ENCODE measurements around the gene MTX1. TPM values are rescaled to one million over a fixed set of nuclear protein-coding genes. Genes with fewer than 3 reads are reported as not detected.
"Not testable (repeated sequence)": the region's sequence is repeated elsewhere in the genome, so short reads cannot be mapped to it uniquely, and the experiment has no call there.

MTX1 gene
- total and polyA plus RNA-seq, 3 experiments from 2014 or later = 43.7 to 73.2 (median 67.6) TPM

DNA sequence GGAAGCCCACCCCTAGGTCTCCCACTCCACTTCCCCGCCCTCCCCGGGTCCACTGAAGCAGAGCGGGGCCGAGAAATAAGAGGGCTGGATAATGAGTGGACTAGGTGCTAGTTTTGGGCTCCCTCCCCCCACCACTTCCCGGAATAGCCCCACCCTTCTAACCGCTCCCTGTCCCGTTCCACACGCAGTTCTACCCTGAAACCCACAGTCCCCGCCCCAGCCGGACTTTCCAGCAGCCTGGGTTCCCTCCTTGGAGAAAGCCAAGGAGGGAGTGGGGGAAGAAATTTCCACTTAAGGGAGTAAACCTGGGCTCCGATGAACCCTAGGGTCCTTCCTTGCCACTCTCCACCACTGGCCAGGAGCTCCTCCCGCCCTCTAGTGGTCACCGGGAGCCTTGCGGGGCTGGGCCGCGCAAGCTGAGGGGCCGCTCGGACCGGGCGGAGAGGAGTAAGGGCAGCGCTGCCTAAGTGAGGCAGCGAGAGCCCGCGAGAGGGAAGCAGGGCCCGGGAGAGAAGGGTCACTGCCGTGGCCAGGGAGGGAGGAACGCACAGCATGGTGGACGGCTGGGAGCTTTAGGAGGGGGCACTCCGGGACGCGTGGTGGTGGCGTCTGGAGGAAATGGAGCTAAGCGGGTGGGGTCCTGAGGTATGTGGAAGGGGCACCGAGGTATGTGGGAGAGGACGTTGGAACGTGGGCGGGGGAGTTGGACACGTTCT, 15.1 kb upstream of the MTX1 start:
- DNase-seq = peak; percentile 55 to 78 (median 58)
- peak overlapping the region; percentile 89 for H3K27ac ChIP-seq (ENCODE audit: low read depth, low read length)
- H3K9me3 ChIP-seq (ENCODE audit: low read length) = no peaks in the 10 kb centered on the region
- peaks cover 25 to 39% (median 26%) of the 10 kb centered on the region in 3 donors for H3K4me1 Mint-ChIP-seq
- H3K27me3 ChIP-seq (ENCODE audit: insufficient read depth, low read length, poor library complexity, severe bottlenecking) = no peaks in the 10 kb centered on the region
- no peaks in the 10 kb centered on the region for H3K9me3 Mint-ChIP-seq
- peak overlapping the region; percentile 78 for H3K4me3 ChIP-seq (ENCODE audit: low read length)
- H3K36me3 Mint-ChIP-seq = peaks cover 0 to 3% (median 0%) of the 10 kb centered on the region in 3 donors
- H3K4me3 Mint-ChIP-seq = peak overlapping the region; percentile 83 to 95 (median 89)
- ChIA-PET CTCF (interaction anchor here (0.6 to 3.0 kb wide), 22 partner anchors 8 to 414 kb away, joined by 3 to 84 read pairs (median 5); partner anchors contain the start of genes ADAM15, KRTCAP2, MTX1 and SLC50A1), POLR2A (interaction anchor here (0.7 to 3.1 kb wide), 6 partner anchors 16 to 457 kb away, joined by 3 to 16 read pairs (median 6); partner anchors contain the start of gene KRTCAP2)
- H3K27ac Mint-ChIP-seq = peak overlapping the region; percentile 94 to 100 (median 98)
- H3K27me3 Mint-ChIP-seq = no peaks in the 10 kb centered on the region
- peaks cover 24% of the 10 kb centered on the region for H3K4me1 ChIP-seq (ENCODE audit: insufficient read depth, low read length)
- H3K36me3 ChIP-seq (ENCODE audit: insufficient read depth, low read length) = no peaks in the 10 kb centered on the region

DNA sequence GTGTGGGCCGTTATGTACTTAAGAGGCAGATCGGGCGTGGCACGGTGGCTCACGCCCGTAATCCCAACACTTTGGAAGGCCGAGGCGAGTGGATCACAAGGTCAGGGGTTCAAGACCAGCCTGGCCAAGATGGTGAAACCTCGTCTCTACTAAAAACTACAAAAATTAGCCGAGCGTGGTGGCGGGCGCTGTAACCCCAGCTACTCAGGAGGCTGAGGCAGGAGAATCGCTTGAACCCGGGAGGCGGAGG, 14.6 kb upstream of the MTX1 start:
- Mint-ChIP-seq H3K27ac (peak overlapping the region; percentile 94 to 100 (median 98)), H3K4me3 (peak overlapping the region; percentile 83 to 95 (median 89)), H3K4me1 (peaks cover 25 to 39% (median 26%) of the 10 kb centered on the region in 3 donors)
- H3K27me3 ChIP-seq (ENCODE audit: insufficient read depth, low read length, poor library complexity, severe bottlenecking); H3K27me3 Mint-ChIP-seq; H3K9me3 Mint-ChIP-seq; H3K36me3 ChIP-seq (ENCODE audit: insufficient read depth, low read length); DNase-seq; H3K9me3 ChIP-seq (ENCODE audit: low read length); H3K36me3 Mint-ChIP-seq: not testable (repeated sequence)
- ChIA-PET CTCF (interaction anchor here (0.6 to 3.0 kb wide), 22 partner anchors 8 to 414 kb away, joined by 3 to 84 read pairs (median 5); partner anchors contain the start of genes ADAM15, CLK2, KRTCAP2 and MTX1), POLR2A (interaction anchor here (0.7 to 3.1 kb wide), 9 partner anchors 15 to 457 kb away, joined by 3 to 16 read pairs (median 5); partner anchors contain the start of genes KRTCAP2 and MTX1)
- H3K4me3 ChIP-seq (ENCODE audit: low read length) = peak overlapping the region; percentile 78
- H3K27ac ChIP-seq (ENCODE audit: low read depth, low read length) = peak overlapping the region; percentile 89
- H3K4me1 ChIP-seq (ENCODE audit: insufficient read depth, low read length) = peaks cover 24% of the 10 kb centered on the region

DNA sequence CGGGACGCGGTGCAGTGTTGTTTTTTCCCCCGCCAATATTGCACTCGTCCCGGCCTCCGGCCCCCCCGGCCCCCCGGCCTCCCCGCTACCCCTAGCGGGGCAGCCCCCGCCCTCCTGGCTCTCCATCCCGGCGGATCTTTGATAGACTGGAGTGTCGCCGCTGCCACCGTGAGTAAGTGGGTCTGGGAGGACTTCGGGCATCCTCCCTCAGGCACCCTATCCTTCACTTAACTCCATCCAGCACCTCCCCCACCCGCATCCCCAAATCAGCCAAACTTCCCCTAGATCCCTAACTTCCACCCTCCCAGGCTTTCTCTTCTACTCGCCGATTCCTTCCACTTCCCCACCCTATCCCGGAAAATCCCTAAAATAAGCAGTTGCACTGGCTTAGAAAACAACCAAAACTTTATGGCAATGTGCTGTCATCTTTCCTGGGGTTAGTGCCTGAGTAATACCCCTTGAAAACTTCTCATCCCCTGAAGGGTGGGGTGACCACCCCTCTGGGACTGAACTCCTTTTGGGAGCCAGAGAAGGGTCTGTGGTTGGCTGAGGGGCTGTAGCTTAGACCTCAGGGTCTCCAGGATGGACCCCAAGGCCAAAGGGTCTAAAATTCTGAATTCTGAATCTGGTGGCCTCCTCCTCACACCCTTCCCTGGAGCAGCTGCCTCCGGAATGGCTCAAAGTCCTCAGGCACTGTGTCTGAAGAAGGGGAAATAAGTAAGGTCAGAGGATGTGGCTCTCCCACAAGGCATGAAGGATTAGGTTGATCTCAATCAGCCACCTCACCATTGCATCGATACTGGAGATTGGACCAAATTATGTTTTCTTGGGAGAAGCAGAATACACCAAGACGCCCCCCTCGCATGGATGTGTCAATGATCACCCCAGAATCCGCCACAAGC, 13.0 kb upstream of the MTX1 start:
- Histone ChIP-seq H3K9me3 (ENCODE audit: low read length) (no peaks in the 10 kb centered on the region), H3K27ac (ENCODE audit: low read depth, low read length) (peak overlapping the region; percentile 89), H3K4me3 (ENCODE audit: low read length) (no peak overlapping the region), H3K4me1 (ENCODE audit: insufficient read depth, low read length) (peaks cover 24% of the 10 kb centered on the region), H3K27me3 (ENCODE audit: insufficient read depth, low read length, poor library complexity, severe bottlenecking) (no peaks in the 10 kb centered on the region), H3K36me3 (ENCODE audit: insufficient read depth, low read length) (no peaks in the 10 kb centered on the region)
- DNase-seq = peak in 2 of 5 donors; percentile 14 to 38
- Mint-ChIP-seq H3K27me3 (no peaks in the 10 kb centered on the region), H3K9me3 (no peaks in the 10 kb centered on the region), H3K4me3 (peak overlapping the region; percentile 47 to 87 (median 62)), H3K4me1 (peaks cover 25 to 39% (median 26%) of the 10 kb centered on the region in 3 donors), H3K36me3 (peaks cover 0 to 3% (median 1%) of the 10 kb centered on the region in 3 donors), H3K27ac (peak overlapping the region; percentile 68 to 94 (median 90))
- ChIA-PET POLR2A (interaction anchor here (0.7 to 3.1 kb wide), 6 partner anchors 12 to 111 kb away, joined by 3 to 16 read pairs (median 6); partner anchors contain the start of genes CLK2 and MTX1), CTCF (interaction anchor here (0.7 to 3.0 kb wide), 10 partner anchors 11 to 77 kb away, joined by 3 to 84 read pairs (median 6); partner anchors contain the start of genes CLK2, KRTCAP2, MTX1 and THBS3)

DNA sequence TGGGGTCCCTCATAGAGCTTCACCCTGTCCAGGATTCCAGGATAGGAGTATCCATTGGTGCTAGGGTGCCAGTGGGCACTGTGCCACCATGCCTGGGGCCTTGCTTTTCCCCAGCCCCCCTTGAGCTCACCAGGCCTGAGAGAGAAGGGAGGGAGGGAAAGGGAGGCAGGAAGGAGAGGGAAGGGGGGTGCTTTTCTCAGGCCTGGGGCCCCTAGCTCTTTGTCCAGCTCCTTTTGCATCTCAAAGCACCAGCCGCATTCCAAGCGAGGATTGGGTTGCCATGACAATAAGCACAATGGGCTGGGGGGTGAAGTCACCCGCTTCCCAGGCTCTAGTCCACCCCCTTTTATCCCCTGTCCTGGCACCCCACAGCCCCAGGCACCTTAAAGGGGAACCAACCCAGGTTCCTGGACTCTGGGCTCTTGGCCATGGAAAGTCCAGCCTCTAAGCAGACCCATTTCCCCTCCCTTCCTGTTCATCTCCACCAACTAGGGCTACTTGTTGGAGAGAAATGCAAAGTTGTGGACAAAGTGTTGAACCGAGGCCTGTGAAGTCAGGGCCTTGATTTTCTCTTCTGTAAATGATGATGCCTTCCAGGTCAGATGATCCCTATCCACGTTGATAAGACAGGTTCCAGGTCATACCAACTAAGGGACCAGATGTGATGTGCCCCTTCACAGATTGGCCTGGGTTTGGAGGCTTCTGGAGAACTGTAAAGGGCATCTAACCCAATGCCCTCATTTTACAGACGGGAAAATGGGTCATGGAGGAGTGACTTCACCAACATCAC, 12.2 kb upstream of the MTX1 start:
- ChIA-PET POLR2A (interaction anchor here (2.0 kb wide), 1 partner anchor 11 kb away, joined by 9 read pairs; no protein-coding TSS in a partner anchor), CTCF (interaction anchor here (0.7 to 1.5 kb wide), 3 partner anchors 11 to 31 kb away, joined by 3 to 4 read pairs (median 3); partner anchors contain the start of gene THBS3)
- no peak overlapping the region for H3K4me3 ChIP-seq (ENCODE audit: low read length)
- no peaks in the 10 kb centered on the region for H3K9me3 ChIP-seq (ENCODE audit: low read length)
- peak overlapping the region; percentile 13 for H3K27ac ChIP-seq (ENCODE audit: low read depth, low read length)
- Mint-ChIP-seq H3K27ac (peak overlapping the region; percentile 76 to 94 (median 88)), H3K27me3 (no peaks in the 10 kb centered on the region), H3K9me3 (no peaks in the 10 kb centered on the region), H3K36me3 (peaks cover 0 to 3% (median 1%) of the 10 kb centered on the region in 3 donors), H3K4me3 (peak overlapping the region in 4 of 7 donors; percentile 23 to 78 (median 40)), H3K4me1 (peaks cover 25 to 39% (median 26%) of the 10 kb centered on the region in 3 donors)
- peaks cover 24% of the 10 kb centered on the region for H3K4me1 ChIP-seq (ENCODE audit: insufficient read depth, low read length)
- no peaks in the 10 kb centered on the region for H3K36me3 ChIP-seq (ENCODE audit: insufficient read depth, low read length)
- H3K27me3 ChIP-seq (ENCODE audit: insufficient read depth, low read length, poor library complexity, severe bottlenecking) = no peaks in the 10 kb centered on the region
- DNase-seq = peak in 1 of 5 donors; percentile 44

DNA sequence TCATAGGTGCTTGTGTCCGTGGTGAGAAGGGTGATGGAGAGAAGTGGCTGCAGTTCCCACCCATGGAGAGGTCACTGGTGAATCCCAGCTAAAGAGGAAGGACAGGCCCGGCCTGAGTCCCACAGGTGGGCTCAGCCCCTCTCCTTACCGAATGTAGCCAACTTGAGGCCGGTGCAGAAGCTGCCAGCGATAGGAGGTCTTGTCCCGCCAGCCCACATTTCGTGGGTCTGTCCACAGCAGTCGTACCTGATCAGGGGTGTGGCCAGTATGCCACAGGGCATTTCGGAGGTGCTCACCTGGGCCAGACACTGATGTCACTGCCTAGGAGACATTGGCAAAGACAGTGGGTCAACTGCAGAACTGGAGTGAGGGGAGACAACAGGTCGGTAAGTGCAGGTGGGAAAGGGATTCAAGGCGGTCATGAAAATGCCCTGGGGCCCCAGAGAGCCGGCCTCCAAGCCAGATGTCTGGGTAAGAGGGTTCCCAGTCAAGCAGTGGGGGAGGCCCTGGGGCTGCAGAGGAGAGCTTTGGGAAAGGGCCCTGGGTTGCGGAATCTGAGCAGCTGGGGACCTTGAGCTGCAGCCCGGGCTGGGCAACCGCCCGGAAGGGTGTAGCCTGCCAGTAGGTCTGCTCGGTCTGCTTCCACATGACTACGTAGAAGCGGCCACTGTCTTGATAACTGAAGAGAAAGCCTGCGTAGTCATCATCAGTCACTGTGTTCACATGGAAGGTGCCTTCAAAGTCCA, 11.4 kb upstream of the MTX1 start:
- H3K27ac Mint-ChIP-seq = peak overlapping the region in 6 of 8 donors; percentile 78 to 94 (median 86)
- H3K27me3 Mint-ChIP-seq = no peaks in the 10 kb centered on the region
- peaks cover 0 to 3% (median 1%) of the 10 kb centered on the region in 3 donors for H3K36me3 Mint-ChIP-seq
- peaks cover 23 to 36% (median 26%) of the 10 kb centered on the region in 3 donors for H3K4me1 Mint-ChIP-seq
- DNase-seq = peak in 1 of 5 donors; percentile 35
- no peaks in the 10 kb centered on the region for H3K9me3 ChIP-seq (ENCODE audit: low read length)
- POLR2A ChIA-PET = no interaction called here
- H3K4me3 ChIP-seq (ENCODE audit: low read length) = no peak overlapping the region
- no peaks in the 10 kb centered on the region for H3K9me3 Mint-ChIP-seq
- peaks cover 22% of the 10 kb centered on the region for H3K4me1 ChIP-seq (ENCODE audit: insufficient read depth, low read length)
- H3K4me3 Mint-ChIP-seq = peak overlapping the region in 3 of 7 donors; percentile 8 to 45 (median 29)
- CTCF ChIA-PET = interaction anchor here (1.3 to 1.5 kb wide), 2 partner anchors 11 to 30 kb away, joined by 3 to 5 read pairs; partner anchors contain the start of genes MTX1 and THBS3
- H3K36me3 ChIP-seq (ENCODE audit: insufficient read depth, low read length) = no peaks in the 10 kb centered on the region
- H3K27me3 ChIP-seq (ENCODE audit: insufficient read depth, low read length, poor library complexity, severe bottlenecking) = no peaks in the 10 kb centered on the region
- no peak overlapping the region for H3K27ac ChIP-seq (ENCODE audit: low read depth, low read length)

DNA sequence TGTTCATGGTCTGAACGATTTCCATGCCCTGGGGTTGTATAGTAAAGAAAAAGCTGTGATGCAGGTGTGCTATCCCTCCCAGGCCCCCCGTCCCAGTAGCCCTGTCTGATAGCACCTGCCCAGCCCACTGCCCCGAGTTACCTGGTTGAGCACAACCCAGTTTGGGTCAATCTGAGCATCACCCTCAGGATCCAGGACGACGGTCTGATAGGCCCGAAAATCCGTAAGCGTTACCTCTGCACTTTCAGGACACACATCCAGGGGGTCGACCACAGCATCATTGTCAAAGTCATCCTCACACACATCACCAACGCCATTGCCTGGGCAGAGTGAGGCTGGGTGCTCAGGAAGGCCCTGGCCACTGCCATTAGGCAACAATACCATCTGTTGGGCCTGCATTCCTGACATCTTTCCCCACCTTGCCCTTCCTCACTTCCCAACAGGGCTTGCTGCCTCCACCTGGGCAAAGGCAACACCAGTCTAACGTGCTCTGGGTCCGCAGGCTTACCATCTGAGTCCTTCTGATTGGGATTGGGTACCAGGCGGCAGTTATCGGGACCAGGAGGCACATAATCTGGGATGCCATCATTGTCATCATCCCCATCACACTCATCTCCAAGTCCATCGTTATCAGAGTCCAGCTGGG, 10.5 kb upstream of the MTX1 start:
- Mint-ChIP-seq H3K27ac (peak overlapping the region in 4 of 8 donors; percentile 9 to 58 (median 50)), H3K4me3 (peak overlapping the region in 1 of 7 donors; percentile 37), H3K36me3 (peaks cover 0 to 3% (median 1%) of the 10 kb centered on the region in 3 donors), H3K4me1 (peaks cover 17 to 27% (median 20%) of the 10 kb centered on the region in 3 donors), H3K9me3 (no peaks in the 10 kb centered on the region), H3K27me3 (no peaks in the 10 kb centered on the region)
- peaks cover 15% of the 10 kb centered on the region for H3K4me1 ChIP-seq (ENCODE audit: insufficient read depth, low read length)
- H3K9me3 ChIP-seq (ENCODE audit: low read length) = no peaks in the 10 kb centered on the region
- no peaks in the 10 kb centered on the region for H3K36me3 ChIP-seq (ENCODE audit: insufficient read depth, low read length)
- H3K27ac ChIP-seq (ENCODE audit: low read depth, low read length) = no peak overlapping the region
- ChIA-PET CTCF (interaction anchor here (1.3 to 2.2 kb wide), 2 partner anchors 10 to 52 kb away, joined by 5 to 6 read pairs; partner anchors contain the start of genes MTX1 and THBS3), POLR2A (no interaction called here)
- peak in 1 of 5 donors; percentile 36 for DNase-seq
- H3K4me3 ChIP-seq (ENCODE audit: low read length) = no peak overlapping the region
- H3K27me3 ChIP-seq (ENCODE audit: insufficient read depth, low read length, poor library complexity, severe bottlenecking) = no peaks in the 10 kb centered on the region
